ENCODE measurements around the gene MBD2.

Gene MBD2

DNA sequence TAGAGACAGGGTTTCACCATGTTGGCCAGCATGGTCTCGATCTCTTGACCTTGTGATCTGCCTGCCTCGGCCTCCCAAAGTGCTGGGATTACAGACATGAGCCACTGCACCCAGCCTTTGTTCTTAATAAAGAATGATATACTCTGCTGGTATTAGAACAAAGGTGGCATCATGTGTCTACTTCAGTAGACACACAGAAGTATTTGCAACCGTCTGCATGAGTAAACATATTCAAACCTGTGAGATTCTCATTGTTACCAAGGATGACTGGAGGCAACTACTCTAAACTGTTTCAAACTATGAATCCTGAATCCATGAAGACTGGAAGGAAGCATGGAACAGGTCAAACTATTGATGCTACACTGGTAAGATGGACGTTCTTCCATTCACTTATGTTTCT is 32.1 kb downstream of the MBD2 start:
- no peak for DNase-seq

GRCh38 chr18:54191352-54191751 is 33.1 kb downstream of the MBD2 start:
- DNase-seq = no peak

- DNase-seq = no peak
Measured at GRCh38 chr18:54187372-54187771, 37.1 kb downstream of the MBD2 start.

GRCh38 chr18:54184836-54185235 is 39.6 kb downstream of the MBD2 start:
- DNase-seq = no peak

- DNase-seq = no peak
Measured at GRCh38 chr18:54183390-54183789, 41.1 kb downstream of the MBD2 start.

DNA sequence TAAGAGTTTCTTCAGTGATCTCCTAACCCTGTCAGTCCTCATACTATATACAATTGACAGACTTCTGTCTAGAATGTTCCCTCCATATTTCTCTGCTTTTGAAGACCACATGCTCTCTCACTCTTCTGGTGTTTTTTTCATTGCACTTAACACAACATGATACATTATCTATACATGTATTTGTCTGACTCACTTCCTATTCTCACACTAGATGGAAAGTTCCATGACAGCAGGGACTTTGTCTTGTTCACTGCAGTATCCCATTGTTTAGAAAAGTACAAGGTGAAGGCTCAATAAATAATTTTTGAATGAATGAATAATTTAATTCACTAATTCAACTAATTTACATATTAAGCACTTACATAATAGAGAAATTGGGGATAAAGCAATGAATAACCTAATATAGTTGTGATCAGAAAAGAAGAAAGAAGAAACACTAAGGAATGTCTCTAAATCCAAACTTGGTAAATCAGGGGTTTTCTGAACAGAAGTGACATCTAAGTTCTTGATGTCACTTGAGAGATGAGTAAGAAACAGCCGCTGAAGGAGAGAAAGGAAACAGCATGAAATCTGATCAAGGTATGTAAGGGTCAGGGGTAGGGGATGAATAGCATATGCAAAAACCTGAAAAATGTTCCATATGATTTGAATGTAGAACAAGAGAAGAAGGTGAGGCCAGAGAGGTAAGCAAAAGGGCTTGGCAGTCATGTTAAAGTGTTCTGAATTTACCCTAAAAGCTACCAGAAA is 42.4 kb downstream of the MBD2 start:
- DNase-seq = no peak

DNA sequence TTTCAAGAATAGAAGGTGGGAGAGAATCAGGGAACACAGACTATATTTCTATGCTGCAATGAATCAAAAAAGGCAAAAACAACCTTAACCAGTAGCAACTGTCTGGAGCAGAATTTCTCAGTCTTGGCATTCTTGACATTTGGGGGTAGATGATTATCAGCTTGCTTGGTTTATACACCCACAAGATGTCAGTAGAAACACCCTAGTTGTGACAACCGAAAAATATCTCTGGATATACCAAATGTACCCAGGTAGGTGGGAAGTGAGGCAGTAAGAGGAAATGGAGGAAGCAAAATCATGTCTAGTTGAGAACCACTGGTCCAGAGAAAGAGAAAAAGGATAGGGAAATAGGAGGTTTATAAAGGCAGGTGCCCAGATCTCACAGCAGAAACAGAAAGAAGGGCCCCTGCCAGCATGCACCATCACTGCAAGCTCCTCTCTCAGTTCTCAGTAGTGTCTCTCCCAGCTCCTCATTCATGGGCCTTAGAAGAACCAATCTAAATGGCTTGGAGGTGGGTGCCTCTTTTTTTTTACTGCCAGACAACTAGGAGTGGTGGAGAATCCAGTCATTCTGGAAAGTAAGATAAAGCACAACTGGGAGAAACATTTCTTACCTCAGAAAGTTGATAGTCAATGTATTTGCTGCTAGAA is 50.4 kb downstream of the MBD2 start:
- DNase-seq = no peak

DNA sequence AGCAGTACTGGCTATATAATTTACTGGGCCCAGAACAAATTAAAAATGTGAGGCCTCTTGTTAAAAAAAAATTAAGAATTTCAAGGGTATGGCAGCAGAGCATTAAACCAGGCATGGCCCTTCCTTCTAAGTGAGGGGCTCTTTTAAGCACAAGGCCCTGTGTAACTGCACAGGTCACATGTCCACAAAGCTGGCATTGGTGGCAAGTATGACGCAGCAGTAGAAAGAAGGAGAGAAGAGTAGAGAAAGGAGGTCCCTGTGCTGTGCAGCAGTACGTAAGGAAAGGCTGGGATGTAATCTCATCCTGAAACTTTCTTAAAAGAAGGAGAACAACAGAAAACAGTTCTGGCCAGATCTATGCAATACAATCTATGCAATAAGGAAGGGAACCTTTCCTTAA is 51.2 kb downstream of the MBD2 start:
- no peak for DNase-seq

DNA sequence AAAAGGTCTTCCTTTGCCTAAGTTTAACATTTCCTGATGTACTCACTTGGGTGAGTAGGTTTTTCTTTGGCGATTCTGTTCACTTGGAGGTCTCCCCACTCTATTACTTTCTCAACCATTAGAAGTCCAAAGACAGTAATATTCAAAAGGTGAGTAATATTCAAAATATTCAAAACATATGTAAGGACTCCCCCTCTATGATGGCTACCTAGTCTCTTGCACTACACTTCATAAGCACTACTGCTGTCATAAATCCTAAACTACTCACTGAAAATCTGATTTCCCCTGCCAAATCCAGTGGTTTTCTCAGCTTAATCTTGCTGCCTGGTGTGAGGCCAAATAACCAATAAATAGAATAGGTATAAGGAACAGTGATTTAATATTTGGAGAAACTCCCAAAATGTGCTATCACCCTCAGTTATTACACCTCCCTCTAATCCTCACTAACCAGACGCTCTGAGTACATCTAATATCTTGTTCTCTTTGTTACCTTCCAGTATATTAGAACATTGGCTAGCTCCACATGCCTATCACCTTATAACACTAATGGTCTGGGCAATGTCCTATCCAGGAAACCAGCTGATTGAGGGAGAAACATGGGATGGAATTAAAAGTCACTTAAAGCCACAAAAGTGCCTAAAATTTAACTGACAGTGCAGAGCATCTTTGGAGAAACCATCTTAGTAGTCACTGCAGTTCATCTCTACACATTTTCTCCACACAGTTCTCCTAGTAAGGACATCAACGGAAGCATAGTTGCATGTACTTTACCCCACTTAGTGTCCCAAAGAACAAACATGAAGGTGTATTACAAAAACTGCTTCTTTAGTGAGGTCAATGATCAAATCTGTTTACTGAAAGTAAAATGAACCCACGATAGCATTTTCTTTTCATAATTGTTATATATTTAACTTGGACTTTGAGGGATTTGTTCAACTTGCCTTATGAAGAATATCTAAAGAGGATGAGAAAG is 54.8 kb downstream of the MBD2 start:
- no peak for DNase-seq

DNA sequence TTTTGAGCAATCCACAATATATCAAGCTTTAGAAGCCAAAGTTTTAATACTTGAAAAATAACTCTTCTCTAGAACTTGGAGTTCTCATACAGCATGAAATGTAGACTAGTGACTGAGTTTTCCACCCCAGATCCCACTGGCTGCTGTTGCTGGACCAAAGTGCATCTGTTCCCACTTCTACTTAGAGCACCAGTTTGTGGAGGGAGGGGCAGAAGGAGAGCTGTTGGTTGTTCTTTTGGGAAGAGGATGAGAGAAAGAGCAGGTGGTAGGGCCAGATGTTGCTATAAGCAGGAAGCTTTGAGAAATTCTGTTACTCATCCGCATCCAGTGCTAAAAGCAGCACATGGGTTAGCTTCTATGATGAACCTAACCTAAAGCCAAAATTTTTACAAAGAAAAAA is 59.0 kb downstream of the MBD2 start:
- no peak for DNase-seq

DNA sequence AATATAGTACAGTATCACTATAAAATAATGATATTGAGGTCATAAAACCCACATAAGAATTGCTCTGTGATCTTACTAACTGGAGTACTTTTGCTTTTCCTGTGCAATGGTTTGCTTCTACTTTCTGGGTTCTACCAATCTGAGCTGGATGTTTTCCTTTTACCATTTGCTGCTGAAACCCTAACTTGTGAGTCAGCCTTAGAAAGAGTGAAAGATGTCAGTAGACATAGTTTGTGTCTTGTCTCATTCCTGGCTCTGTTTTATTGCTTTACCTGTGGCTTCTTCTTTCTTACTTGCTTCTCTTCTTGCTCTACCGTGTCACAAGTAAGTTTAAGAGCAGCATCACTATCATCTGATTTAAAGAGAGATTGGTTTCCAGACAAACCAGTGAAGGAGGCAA is 61.0 kb downstream of the MBD2 start:
- DNase-seq = no peak

GRCh38 chr18:54162431-54162830 is 62.0 kb downstream of the MBD2 start:
- DNase-seq = no peak

- DNase-seq = no peak
Measured at GRCh38 chr18:54161267-54161666, 63.2 kb downstream of the MBD2 start.

- no peak for DNase-seq
Measured at GRCh38 chr18:54159906-54160305, 64.6 kb downstream of the MBD2 start.

DNA sequence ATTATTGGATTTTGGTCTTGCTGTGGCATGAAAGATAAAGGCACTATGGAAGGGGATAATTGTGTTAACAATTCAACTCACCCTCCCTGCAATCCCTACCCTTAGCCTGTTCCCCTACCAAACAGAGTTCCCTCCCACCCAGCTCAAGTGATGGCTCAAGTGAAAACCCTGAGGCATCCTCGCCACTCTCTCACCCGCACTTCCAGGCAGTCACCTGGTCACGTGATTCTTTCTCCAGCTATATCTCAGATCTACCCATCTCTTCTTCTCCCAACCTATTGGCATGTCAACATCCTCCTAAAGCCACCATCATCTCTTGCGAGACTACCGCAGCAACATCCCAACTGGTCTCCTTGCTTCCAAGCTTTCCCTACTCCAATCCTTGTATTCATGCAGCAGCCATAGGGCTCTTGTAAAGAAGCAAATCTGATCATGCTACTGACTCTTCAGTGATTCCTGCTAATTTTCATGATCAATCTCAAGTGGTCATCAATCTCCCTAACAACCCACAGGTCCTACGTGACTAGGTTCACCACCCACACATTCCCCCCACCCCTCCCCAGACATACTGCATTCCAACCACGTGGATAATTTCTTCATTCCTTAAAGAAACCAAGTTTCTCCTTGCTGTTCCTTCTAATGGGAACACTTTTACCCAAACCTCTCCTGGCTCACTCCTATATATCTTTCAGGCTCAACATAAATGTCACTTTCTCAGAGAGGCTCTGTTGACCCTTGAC is 66.7 kb downstream of the MBD2 start:
- no peak for DNase-seq

- DNase-seq = no peak
Measured at GRCh38 chr18:54155412-54155811, 69.1 kb downstream of the MBD2 start.

DNA sequence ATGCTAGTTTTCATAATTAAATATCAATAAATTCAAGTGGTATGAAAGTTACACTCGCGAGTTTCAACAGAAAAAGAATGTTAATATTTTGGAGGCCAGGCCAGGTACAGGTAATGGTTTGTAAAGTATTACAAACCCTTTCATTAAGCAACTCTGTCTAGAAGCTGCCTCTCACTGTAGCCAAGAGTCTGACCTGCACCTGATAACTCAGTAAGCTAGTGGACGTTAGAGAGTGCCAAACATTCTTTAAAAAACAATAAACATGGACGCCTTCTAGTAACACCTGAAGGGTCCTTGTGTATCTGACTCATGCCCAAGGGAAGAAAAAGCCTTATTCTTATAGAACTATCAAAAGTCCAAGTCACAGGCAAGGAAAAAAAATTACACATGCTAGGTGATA is 70.2 kb downstream of the MBD2 start:
- DNase-seq = no peak

DNA sequence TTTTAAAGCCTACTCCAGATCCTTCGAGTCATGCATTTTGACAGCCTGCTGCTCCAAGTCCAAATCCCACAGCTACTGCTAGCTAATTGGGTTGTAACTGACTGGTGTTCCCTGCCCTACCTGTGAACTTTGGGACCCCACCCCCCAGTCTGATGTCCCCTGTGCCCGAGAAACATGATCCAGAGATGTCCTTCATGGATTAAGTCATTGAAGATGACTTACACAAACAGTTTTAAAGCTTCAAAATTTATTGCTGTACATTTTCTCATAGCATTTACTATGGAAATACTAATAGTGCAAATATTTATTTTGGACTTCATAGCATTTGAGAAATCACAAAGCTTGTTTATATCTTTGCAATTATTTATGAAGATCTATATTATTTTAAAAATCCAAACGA is 73.1 kb downstream of the MBD2 start:
- no peak for DNase-seq

- peak; percentile 39 for DNase-seq
Measured at GRCh38 chr18:54150226-54150625, 74.2 kb downstream of the MBD2 start.

GRCh38 chr18:54149078-54149697 is 75.3 kb downstream of the MBD2 start:
- no peak for DNase-seq

GRCh38 chr18:54148678-54149077 is 75.8 kb downstream of the MBD2 start:
- DNase-seq = no peak

- DNase-seq = no peak
Measured at GRCh38 chr18:54148151-54148550, 76.3 kb downstream of the MBD2 start.

Measured in NCI-H510A (cell line).